Cardiac fibroblast (primary cell): ENCODE data around the gene PUSL1.

Experiments used
- DNase-seq, 2 donors: peaks; one replicate each; pipeline versions ENCODE4 v3.0.0 to v3.0.0-alpha.2; 2010; ENCODE audit warnings: low read depth in 2 of 2
- H3K4me3 ChIP-seq, 2 donors: replicated peaks in 1 of 2; 1 replicate in 1 of 2; 2 replicates in 1 of 2; pipeline ENCODE4 v1.5.1; 2011; ENCODE audit warnings: low read depth in 2 of 2, low read length in 2 of 2, mild to moderate bottlenecking in 2 of 2, moderate library complexity in 1 of 2
- CTCF ChIP-seq: IDR thresholded peaks from one replicate; pipeline ENCODE4 v1.5.1; 2011; ENCODE audit warnings: low read depth, mild to moderate bottlenecking, low read length, inconsistent platforms

The PUSL1 gene

GRCh38 chr1:1359664-1360468 is 51.5 kb downstream of the PUSL1 start:
- H3K4me3 ChIP-seq: no peak overlapping the region
- DNase-seq: peak; percentile 34 to 52
- TF ChIP-seq CTCF: no peak

GRCh38 chr1:1360506-1361169 is 52.2 kb downstream of the PUSL1 start:
- DNase-seq: peak; percentile 92 to 93
- TF ChIP-seq CTCF: no peak
- H3K4me3 ChIP-seq: no peak overlapping the region
